GM20000 (cell line): ENCODE measurements around the gene MOV10.

Experiments used
- DNase-seq: peaks from one replicate; pipeline ENCODE4 v3.0.0; 2012; ENCODE audit warnings: low spot score
- TF ChIP-seq, protein P1 (sequence below): IDR thresholded peaks from 2 replicates; pipeline ENCODE4 v1.5.1; 2012; ENCODE audit warnings: mild to moderate bottlenecking, control low read depth; ENCODE audit errors: extremely low read depth, missing control alignments

Gene MOV10

DNA sequence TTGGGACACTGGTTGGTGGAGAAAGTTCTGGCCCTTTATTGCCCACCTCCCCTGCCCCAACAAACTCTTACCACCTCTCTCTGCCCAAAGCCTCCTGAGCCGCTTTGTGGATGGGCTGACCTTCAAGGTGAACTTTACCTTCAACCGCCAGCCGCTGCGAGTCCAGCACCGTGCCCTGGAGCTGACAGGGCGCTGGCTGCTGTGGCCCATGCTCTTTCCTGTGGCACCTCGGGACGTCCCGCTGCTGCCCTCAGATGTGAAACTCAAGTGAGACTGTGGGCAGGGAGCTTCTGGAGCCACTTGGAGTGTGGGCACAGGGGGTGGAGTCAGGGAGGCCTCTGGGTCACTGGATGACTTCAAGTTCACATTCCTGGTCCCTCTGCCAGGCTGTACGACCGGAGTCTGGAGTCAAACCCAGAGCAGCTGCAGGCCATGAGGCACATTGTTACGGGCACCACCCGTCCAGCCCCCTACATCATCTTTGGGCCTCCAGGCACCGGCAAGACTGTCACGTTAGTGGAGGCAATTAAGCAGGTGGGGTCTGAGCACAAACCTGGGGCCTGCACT, 20.0 kb downstream of the MOV10 start:
- TF ChIP-seq, protein P1, sequence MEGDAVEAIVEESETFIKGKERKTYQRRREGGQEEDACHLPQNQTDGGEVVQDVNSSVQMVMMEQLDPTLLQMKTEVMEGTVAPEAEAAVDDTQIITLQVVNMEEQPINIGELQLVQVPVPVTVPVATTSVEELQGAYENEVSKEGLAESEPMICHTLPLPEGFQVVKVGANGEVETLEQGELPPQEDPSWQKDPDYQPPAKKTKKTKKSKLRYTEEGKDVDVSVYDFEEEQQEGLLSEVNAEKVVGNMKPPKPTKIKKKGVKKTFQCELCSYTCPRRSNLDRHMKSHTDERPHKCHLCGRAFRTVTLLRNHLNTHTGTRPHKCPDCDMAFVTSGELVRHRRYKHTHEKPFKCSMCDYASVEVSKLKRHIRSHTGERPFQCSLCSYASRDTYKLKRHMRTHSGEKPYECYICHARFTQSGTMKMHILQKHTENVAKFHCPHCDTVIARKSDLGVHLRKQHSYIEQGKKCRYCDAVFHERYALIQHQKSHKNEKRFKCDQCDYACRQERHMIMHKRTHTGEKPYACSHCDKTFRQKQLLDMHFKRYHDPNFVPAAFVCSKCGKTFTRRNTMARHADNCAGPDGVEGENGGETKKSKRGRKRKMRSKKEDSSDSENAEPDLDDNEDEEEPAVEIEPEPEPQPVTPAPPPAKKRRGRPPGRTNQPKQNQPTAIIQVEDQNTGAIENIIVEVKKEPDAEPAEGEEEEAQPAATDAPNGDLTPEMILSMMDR, result no peak
- DNase-seq, result no peak

DNA sequence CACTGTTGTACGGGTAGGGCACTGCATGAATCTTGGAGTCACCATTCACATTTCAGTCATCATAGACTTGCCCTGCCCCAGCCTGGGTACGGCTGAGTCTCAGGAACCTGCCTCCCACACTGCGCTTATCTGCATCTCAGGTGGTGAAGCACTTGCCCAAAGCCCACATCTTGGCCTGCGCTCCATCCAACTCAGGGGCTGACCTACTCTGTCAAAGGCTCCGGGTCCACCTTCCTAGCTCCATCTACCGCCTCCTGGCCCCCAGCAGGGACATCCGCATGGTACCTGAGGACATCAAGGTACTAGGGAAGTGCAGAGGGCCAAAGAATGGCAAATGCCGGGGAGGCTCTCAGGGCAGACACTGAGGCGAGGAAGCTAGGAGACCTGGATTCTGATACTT, 20.8 kb downstream of the MOV10 start:
- TF ChIP-seq, protein P1, result no peak
- no peak for DNase-seq

DNA sequence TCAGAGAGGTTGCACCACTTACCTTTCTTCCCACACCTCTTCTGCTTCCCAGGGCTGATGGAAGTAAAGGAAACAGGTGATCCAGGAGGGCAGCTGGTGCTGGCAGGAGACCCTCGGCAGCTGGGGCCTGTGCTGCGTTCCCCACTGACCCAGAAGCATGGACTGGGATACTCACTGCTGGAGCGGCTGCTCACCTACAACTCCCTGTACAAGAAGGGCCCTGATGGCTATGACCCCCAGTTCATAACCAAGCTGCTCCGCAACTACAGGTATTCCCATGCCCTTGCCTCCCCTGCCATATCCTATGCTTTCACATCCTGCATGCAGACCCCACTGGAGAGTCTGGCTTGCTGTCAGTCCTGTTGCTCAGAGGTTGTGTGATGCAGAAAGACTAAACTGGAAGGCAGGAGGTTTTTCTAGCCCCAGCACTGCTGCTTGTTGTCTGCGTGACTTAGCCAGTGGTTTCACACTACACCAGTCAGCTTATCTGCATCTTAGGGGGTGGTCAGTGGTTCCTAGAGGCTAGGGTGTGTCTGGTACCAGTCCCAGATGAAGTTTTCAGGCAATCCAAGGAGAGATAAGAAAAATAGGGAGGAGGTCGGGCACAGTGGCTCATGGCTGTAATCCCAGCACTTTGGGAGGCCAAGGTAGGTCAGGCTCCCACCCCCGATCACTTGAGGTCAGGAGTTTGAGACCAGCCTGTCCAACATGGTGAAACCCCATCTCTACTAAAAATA, 22.3 kb downstream of the MOV10 start:
- no peak for DNase-seq
- TF ChIP-seq, protein P1, result no peak

DNA sequence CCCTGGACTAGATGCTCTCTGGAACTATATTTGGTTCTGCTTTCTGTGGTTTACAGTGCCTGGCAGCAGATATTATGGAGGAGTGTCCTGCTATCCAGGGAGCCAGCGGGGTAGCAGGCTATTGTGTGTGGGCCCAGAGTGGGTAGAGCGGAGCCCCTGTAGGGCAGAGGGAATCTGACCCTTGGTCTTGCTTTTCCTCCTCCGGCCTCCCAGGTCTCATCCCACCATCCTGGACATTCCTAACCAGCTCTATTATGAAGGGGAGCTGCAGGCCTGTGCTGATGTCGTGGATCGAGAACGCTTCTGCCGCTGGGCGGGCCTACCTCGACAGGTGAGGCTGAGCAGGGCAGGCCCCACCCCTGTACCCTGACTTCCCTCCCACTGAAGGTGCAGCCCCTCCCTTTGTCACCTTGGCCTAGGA, 23.3 kb downstream of the MOV10 start:
- no peak for DNase-seq
- TF ChIP-seq, protein P1, result no peak

DNA sequence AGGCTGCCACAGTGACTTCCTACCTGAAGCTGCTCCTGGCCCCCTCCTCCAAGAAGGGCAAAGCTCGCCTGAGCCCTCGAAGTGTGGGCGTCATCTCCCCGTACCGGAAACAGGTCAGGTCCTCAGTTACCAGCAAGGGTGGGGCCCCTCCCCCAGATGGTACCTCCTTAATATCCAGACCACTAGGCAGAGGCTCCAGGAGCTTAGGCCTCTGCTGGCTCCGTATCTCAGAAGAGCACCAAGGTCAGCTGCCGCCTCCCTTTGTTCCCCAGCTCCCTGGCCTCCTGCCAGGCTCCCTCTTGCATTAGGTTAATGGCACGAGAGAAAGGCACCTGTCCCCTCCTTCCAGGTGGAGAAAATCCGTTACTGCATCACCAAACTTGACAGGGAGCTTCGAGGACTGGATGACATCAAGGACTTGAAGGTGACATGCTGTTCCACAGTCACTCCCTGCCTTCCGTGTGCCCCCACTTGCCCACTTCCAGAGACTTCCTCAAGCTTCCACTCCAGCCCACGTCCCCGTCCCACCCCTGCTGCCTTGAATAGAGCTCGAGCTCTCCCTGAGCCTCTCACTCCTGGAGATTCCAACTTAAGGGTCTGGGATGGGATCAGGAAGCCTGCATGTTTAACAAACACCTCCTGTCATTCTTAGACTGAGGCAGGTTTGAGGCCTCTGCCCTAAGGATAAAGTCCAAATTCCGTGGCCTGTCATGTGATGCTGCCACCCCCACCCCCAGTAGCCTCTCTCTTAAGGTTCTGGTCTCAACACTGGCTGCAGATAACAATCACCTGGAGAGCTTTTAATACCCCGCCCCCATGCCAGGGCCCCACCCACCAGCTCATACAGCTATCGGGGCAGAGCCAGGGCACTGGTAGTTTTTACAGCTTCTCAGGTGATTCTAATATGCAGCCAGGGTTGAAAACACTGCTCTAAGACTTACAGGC, 24.2 kb downstream of the MOV10 start:
- TF ChIP-seq, protein P1, result no peak
- DNase-seq, result no peak

DNA sequence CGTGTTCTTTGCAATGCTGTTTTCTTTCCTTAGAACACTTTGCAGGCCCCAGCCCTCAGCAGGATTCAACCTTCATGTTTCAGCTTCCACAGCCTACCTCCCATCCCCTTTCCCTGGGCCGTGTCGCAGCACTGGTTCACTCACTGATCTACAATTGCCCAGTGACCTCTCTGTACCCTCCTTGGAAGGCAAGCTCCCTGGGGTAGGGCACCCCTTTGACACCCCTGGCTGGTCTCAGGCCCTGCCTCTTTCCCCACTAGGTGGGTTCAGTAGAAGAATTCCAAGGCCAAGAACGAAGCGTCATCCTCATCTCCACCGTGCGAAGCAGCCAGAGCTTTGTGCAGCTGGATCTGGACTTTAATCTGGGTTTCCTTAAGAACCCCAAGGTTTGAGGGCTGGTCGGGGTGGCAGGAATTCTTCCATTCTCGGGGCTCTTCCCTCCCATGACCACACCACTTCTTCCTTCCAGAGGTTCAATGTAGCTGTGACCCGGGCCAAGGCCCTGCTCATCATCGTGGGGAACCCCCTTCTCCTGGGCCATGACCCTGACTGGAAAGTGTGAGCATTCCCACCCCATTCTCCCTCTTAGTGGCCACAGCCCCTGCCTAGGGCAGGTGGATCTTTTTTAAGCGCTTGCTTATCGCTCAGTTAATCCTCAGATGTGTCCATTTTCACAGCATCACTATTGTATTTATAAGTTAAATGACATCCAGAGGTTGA, 25.1 kb downstream of the MOV10 start:
- TF ChIP-seq, protein P1, result no peak
- DNase-seq, result no peak
